GM12878 (cell line): ENCODE measurements around the gene NCAPH2. TPM values are rescaled to one million over a fixed set of nuclear protein-coding genes. Genes with fewer than 3 reads are reported as not detected.

Experiments
- ATAC-seq: fragments of 200-7000 bp; cut with Tn5 transposase; 3 replicates; pipeline ENCODE4 v1.9.1; 2020; ENCODE audit warnings: mild to moderate bottlenecking, moderate library complexity
- BruUV-seq: library from RNA; stranded (reverse); fragments of 400-500 nt; replicated peaks from 2 replicates; lab custom pipeline; 2021; lab: Mats Ljungman, UMichigan
- CTCF ChIA-PET: fragments of 300-600 bp; sonication (Branson Sonifier 250); formaldehyde crosslinking; extraction: SDS; loops from one replicate; lab custom pipeline; 2021; ENCODE audit warnings: inconsistent platforms; lab: Yijun Ruan, JAX
- POLR2A ChIA-PET: fragments of 350-600 bp; formaldehyde crosslinking; extraction: SDS; loops from one replicate; lab custom pipeline; 2021; ENCODE audit warnings: inconsistent platforms; lab: Charles Lee
- RAD21 ChIA-PET: fragments of 300-600 bp; sonication (Branson Sonifier 250); formaldehyde crosslinking; loops from one replicate; lab custom pipeline; 2023; ENCODE audit warnings: antibody characterized with exemption; ENCODE audit not compliant: unreplicated experiment; lab: Charles Lee
- SMC1A ChIA-PET: fragments of 300-600 bp; sonication (Branson Sonifier 250); formaldehyde crosslinking; loops from one replicate; lab custom pipeline; 2023; ENCODE audit not compliant: unreplicated experiment, uncharacterized antibody; lab: Charles Lee
- DNase-seq: peaks from one replicate; pipeline ENCODE4 v3.0.0-alpha.2; 2011; ENCODE audit warnings: low read depth, low spot score
- FAIRE-seq: peaks from 3 replicates; lab custom pipeline; 2011; peaks lifted over from hg19 to GRCh38; lab: Jason Lieb, UNC
- H2AFZ ChIP-seq: 2 replicates; pipeline ENCODE4 v1.6.0; 2011; ENCODE audit warnings: low read depth, low read length, control low read depth; ENCODE audit not compliant: control insufficient read depth
- H3K27ac ChIP-seq: 2 replicates; pipeline ENCODE4 v1.5.1; 2011; ENCODE audit warnings: control low read depth; ENCODE audit not compliant: control insufficient read depth, insufficient read depth
- H3K27me3 ChIP-seq, 2 experiments: replicated peaks in 1 of 2; 2 replicates each; pipeline versions ENCODE4 v1.6.0 to v1.6.1; 2011; ENCODE audit warnings: low read length in 1 of 2; ENCODE audit not compliant: control insufficient read depth in 2 of 2, insufficient read depth in 2 of 2
- H3K36me3 ChIP-seq, 2 experiments: 2 replicates each; pipeline ENCODE4 v1.5.1; 2011; ENCODE audit warnings: low read length in 1 of 2; ENCODE audit not compliant: control insufficient read depth in 2 of 2, insufficient read depth in 2 of 2
- H3K4me1 ChIP-seq: 2 replicates; pipeline ENCODE4 v1.6.1; 2011; ENCODE audit warnings: mild to moderate bottlenecking, low read length, moderate library complexity, mixed read lengths; ENCODE audit not compliant: control insufficient read depth, insufficient read depth
- H3K4me2 ChIP-seq: 2 replicates; pipeline ENCODE4 v1.6.0; 2011; ENCODE audit warnings: control low read depth; ENCODE audit not compliant: control insufficient read depth, insufficient read depth
- H3K4me3 ChIP-seq: fragments of 200-600 bp; sonication (generic); 2 replicates; pipeline ENCODE4 v1.5.1; 2016
- H3K79me2 ChIP-seq: 2 replicates; pipeline ENCODE4 v1.6.0; 2011; ENCODE audit warnings: low read length; ENCODE audit not compliant: control insufficient read depth, insufficient read depth
- H3K9ac ChIP-seq: 2 replicates; pipeline ENCODE4 v1.8.0; 2011; ENCODE audit warnings: low read length, control low read depth, mixed read lengths; ENCODE audit not compliant: control insufficient read depth, insufficient read depth
- H3K9me3 ChIP-seq: replicated peaks from 3 replicates; pipeline ENCODE4 v1.5.1; 2011; ENCODE audit warnings: mild to moderate bottlenecking, low read length; ENCODE audit not compliant: control insufficient read depth, insufficient read depth
- H4K20me1 ChIP-seq: 2 replicates; pipeline ENCODE4 v1.6.0; 2011; ENCODE audit not compliant: control insufficient read depth, insufficient read depth
- ESRRA ChIP-seq: IDR thresholded peaks from 2 replicates; pipeline ENCODE4 v1.6.1; 2012; ENCODE audit warnings: mild to moderate bottlenecking, low read length, improper control_type of control experiment
- FOXM1 ChIP-seq: IDR thresholded peaks from 2 replicates; pipeline ENCODE4 v1.6.1; 2012; ENCODE audit warnings: low read depth, mild to moderate bottlenecking, inconsistent platforms, low read length, moderate library complexity
- HDAC6 ChIP-seq: fragments of 200-600 bp; sonication (generic); IDR thresholded peaks from one replicate; pipeline ENCODE4 v1.8.0; 2017; ENCODE audit warnings: antibody characterized with exemption; ENCODE audit not compliant: unreplicated experiment
- HDGF ChIP-seq: fragments of 450-650 bp; IDR thresholded peaks from 2 replicates; pipeline ENCODE4 v1.6.1; 2016; ENCODE audit warnings: antibody characterized with exemption
- LARP7 ChIP-seq: fragments of 450-650 bp; IDR thresholded peaks from 2 replicates; pipeline ENCODE4 v1.6.1; 2017; ENCODE audit warnings: mild to moderate bottlenecking
- NFYB ChIP-seq: IDR thresholded peaks from 2 replicates; pipeline ENCODE4 v1.6.1; 2011; ENCODE audit warnings: low read depth, mild to moderate bottlenecking, low read length, improper control_type of control experiment, moderate library complexity; ENCODE audit not compliant: insufficient read depth
- NR2C2 ChIP-seq: IDR thresholded peaks from 2 replicates; pipeline ENCODE4 v1.6.1; 2011; ENCODE audit warnings: borderline replicate concordance, low read depth; ENCODE audit not compliant: control insufficient read depth, insufficient read length
- ZNF274 ChIP-seq: IDR thresholded peaks from one replicate; pipeline ENCODE4 v1.8.0; 2011; ENCODE audit not compliant: insufficient read length, insufficient read depth
- WGBS: methylation state at CpG from one replicate; pipeline ENCODE4 v1.1.6; 2016; ENCODE audit warnings: low lambda C conversion rate; ENCODE audit not compliant: insufficient replicate concordance, insufficient coverage; ENCODE audit errors: missing lambda C conversion rate; 5-methylcytosine and 5-hydroxymethylcytosine counted together
- in situ Hi-C: fragments of 300-500 bp; cut with MboI; formaldehyde crosslinking; loops from 9 replicates; pipeline ENCODE4 v1.14.3; 2018; ENCODE audit warnings: mixed read lengths
- intact Hi-C: fragments of 100-400 bp; cut with micrococcal nuclease; formaldehyde crosslinking; loops from one replicate; pipeline ENCODE4 v1.14.2; 2022; ENCODE audit not compliant: unreplicated experiment
- polyA plus RNA-seq, 11 experiments: library from polyadenylated mRNA; depleted of rRNA in 4 of 11; unstranded in 6 of 11; stranded (reverse) in 5 of 11; fragments of >200 nt; fragmentation: Nextera tagmentation in 4 of 11; fragmentation: Illumina TruSeq in 1 of 11; extraction: Ambion mirVana in 4 of 11; extraction: Trizol in 1 of 11; gene quantifications; 1 replicate in 1 of 11; 2 replicates in 10 of 11; pipeline versions ENCODE4 v1.2.1 to v1.2.3, GENCODE V29; 2011 to 2016; ENCODE audit warnings: inconsistent platforms in 2 of 11, missing spikeins in 2 of 11, low read depth in 1 of 11
- total RNA-seq, 4 experiments: library from RNA; depleted of rRNA in 3 of 4; stranded (reverse); fragments of >200 nt in 3 of 4; fragmentation: Illumina TruSeq in 1 of 4; extraction: Trizol in 1 of 4; gene quantifications; 2 replicates each; pipeline versions ENCODE4 v1.2.1 to v1.2.3, GENCODE V29; 2013 to 2021
- TF ChIP-seq, protein P1 (sequence below): IDR thresholded peaks from 2 replicates; pipeline ENCODE4 v1.6.1; 2012; ENCODE audit warnings: low read depth, low read length, improper control_type of control experiment
- TF ChIP-seq, protein P2 (sequence below): IDR thresholded peaks from 2 replicates; pipeline ENCODE4 v1.6.1; 2012; ENCODE audit warnings: mild to moderate bottlenecking, low read depth, low read length
- TF ChIP-seq, protein P3 (sequence below): fragments of 450-650 bp; IDR thresholded peaks from 2 replicates; pipeline ENCODE4 v1.6.1; 2016; ENCODE audit warnings: mild to moderate bottlenecking

Gene NCAPH2
- total and polyA plus RNA-seq, 10 of the 15 experiments (the other 5 are each of a cell fraction or from before 2014, with no cell fraction given) = 5.0 to 110 (median 59.9) TPM

DNA sequence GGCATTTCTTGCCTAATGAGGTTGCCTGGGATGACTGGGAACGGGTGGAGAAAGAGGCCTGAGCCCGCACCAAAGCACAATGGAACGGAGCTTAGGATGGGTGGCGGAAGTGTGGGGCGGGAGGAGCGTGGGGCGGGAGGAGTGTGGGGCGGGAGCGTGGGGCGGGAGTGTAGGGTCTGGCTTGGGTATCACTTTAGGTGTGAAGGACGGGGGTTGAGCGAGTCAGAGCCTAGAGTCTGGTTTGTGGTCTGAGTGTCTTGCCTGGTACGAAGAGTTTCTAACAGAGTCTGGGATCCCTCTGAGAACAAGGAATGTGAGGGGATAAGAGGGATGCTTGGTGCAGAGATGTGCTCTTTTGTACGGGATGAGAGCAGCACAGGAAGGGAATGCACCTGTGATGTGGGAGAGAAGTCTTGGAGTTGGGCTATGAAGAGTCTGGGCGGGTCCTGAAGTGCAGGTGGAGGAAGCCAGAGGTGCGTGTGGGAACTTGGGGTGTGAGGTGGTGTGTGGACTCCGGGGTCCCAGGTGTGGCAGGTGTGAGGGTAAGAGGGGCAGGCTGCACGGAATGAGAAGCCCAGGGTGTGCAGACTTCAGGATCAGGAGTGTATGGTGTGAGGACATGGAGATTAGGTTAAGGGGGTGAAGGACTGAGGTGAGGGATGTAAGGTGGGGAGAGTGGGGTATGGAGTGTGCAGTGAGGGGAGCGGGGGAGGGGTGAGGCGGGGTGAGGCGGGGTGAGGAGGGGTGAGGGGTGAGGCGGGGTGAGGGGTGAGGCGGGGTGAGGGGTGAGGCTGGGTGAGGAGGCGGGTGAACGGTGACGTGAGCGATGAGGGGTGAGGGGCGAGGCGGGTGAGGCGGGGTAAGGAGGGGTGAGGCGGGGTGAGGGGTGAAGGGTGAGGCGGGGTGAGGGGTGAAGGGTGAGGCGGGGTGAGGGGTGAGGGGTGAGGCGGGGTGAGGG lies 53.7 kb downstream of the NCAPH2 start:
- SMC1A ChIA-PET = no interaction called here
- Histone ChIP-seq H3K36me3 (no peaks in the 10 kb centered on the region), H3K4me2 (no peak overlapping the region), H3K27ac (no peak overlapping the region), H3K79me2 (no peaks in the 10 kb centered on the region), H3K9me3 (no peaks in the 10 kb centered on the region), H3K9ac (no peak overlapping the region), H3K4me3 (no peak overlapping the region), H4K20me1 (no peaks in the 10 kb centered on the region), H3K27me3 (peaks cover 0 to 1% of the 10 kb centered on the region in 2 experiments; a peak in 1 of 4 replicates), H3K4me1 (no peaks in the 10 kb centered on the region)
- DNase-seq (no peak), FAIRE-seq (no peak)
- POLR2A ChIA-PET = no interaction called here
- CTCF ChIA-PET = no interaction called here
- in situ Hi-C loops = no loop called here
- WGBS = 45% methylated on average over 9 of the region's 34 CpGs
- TF ChIP-seq FOXM1 = no peak
- no peak for TF ChIP-seq LARP7
- TF ChIP-seq NFYB = no peak
- TF ChIP-seq, protein P1, sequence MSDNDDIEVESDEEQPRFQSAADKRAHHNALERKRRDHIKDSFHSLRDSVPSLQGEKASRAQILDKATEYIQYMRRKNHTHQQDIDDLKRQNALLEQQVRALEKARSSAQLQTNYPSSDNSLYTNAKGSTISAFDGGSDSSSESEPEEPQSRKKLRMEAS = no peak
- TF ChIP-seq, protein P2, sequence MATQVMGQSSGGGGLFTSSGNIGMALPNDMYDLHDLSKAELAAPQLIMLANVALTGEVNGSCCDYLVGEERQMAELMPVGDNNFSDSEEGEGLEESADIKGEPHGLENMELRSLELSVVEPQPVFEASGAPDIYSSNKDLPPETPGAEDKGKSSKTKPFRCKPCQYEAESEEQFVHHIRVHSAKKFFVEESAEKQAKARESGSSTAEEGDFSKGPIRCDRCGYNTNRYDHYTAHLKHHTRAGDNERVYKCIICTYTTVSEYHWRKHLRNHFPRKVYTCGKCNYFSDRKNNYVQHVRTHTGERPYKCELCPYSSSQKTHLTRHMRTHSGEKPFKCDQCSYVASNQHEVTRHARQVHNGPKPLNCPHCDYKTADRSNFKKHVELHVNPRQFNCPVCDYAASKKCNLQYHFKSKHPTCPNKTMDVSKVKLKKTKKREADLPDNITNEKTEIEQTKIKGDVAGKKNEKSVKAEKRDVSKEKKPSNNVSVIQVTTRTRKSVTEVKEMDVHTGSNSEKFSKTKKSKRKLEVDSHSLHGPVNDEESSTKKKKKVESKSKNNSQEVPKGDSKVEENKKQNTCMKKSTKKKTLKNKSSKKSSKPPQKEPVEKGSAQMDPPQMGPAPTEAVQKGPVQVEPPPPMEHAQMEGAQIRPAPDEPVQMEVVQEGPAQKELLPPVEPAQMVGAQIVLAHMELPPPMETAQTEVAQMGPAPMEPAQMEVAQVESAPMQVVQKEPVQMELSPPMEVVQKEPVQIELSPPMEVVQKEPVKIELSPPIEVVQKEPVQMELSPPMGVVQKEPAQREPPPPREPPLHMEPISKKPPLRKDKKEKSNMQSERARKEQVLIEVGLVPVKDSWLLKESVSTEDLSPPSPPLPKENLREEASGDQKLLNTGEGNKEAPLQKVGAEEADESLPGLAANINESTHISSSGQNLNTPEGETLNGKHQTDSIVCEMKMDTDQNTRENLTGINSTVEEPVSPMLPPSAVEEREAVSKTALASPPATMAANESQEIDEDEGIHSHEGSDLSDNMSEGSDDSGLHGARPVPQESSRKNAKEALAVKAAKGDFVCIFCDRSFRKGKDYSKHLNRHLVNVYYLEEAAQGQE = no peak
- no peak for TF ChIP-seq HDAC6
- TF ChIP-seq HDGF = no peak
- TF ChIP-seq NR2C2 = no peak
- TF ChIP-seq ESRRA = no peak
- TF ChIP-seq ZNF274 = no peak
- TF ChIP-seq, protein P3, sequence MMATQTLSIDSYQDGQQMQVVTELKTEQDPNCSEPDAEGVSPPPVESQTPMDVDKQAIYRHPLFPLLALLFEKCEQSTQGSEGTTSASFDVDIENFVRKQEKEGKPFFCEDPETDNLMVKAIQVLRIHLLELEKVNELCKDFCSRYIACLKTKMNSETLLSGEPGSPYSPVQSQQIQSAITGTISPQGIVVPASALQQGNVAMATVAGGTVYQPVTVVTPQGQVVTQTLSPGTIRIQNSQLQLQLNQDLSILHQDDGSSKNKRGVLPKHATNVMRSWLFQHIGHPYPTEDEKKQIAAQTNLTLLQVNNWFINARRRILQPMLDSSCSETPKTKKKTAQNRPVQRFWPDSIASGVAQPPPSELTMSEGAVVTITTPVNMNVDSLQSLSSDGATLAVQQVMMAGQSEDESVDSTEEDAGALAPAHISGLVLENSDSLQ = no peak
- TF ChIP-seq, all 136 proteins: peak for 0
- no peak overlapping the region for H2AFZ ChIP-seq
- BruUV-seq = no TSS peak
- RAD21 ChIA-PET = no interaction called here
- intact Hi-C loops = loop anchor here (1.0 to 5.0 kb wide), 2 partner anchors 20 to 34 kb away; partner anchors contain the start of gene SCO2
- ATAC-seq = no peak
